GM19240 (cell line): Measurements from ENCODE around the gene ALDH7A1.
"Not testable (repeated sequence)": the region's sequence is repeated elsewhere in the genome, so short reads cannot be mapped to it uniquely, and the experiment has no call there.

Source experiments
- DNase-seq: peaks from one replicate; pipeline ENCODE4 v3.0.0; 2011; ENCODE audit warnings: low spot score; ENCODE audit not compliant: insufficient read length

ALDH7A1 gene

GRCh38 chr5:126535856-126536545 is 59.0 kb downstream of the ALDH7A1 start:
- no peak for DNase-seq

- no peak for DNase-seq
These were observed 60.5 kb downstream of the ALDH7A1 start for GRCh38 chr5:126534553-126534952.

- no peak for DNase-seq
These were observed 63.4 kb downstream of the ALDH7A1 start for GRCh38 chr5:126531543-126532120.

GRCh38 chr5:126527892-126528291 is 67.1 kb downstream of the ALDH7A1 start:
- DNase-seq = no peak

GRCh38 chr5:126527158-126527557 is 67.9 kb downstream of the ALDH7A1 start:
- DNase-seq = no peak

- no peak for DNase-seq
These were observed 68.5 kb downstream of the ALDH7A1 start for GRCh38 chr5:126526493-126526892.

GRCh38 chr5:126525630-126526245 is 69.3 kb downstream of the ALDH7A1 start:
- no peak for DNase-seq

GRCh38 chr5:126523818-126524510 is 71.1 kb downstream of the ALDH7A1 start:
- no peak for DNase-seq

- no peak for DNase-seq
These were observed 73.9 kb downstream of the ALDH7A1 start for GRCh38 chr5:126521130-126521529.

- DNase-seq = no peak
These were observed 74.4 kb downstream of the ALDH7A1 start for GRCh38 chr5:126520593-126520953.

GRCh38 chr5:126519637-126520592 is 75.1 kb downstream of the ALDH7A1 start:
- DNase-seq = no peak

- not testable (repeated sequence) for DNase-seq
These were observed 75.8 kb downstream of the ALDH7A1 start for GRCh38 chr5:126519223-126519622.

- no peak for DNase-seq
These were observed 78.2 kb downstream of the ALDH7A1 start for GRCh38 chr5:126516852-126517251.

- DNase-seq = no peak
These were observed 78.9 kb downstream of the ALDH7A1 start for GRCh38 chr5:126516133-126516532.

GRCh38 chr5:126515337-126515736 is 79.7 kb downstream of the ALDH7A1 start:
- DNase-seq = no peak

- DNase-seq = no peak
These were observed 80.4 kb downstream of the ALDH7A1 start for GRCh38 chr5:126514558-126515141.

GRCh38 chr5:126514131-126514557 is 80.9 kb downstream of the ALDH7A1 start:
- DNase-seq = no peak

- DNase-seq = no peak
These were observed 81.3 kb downstream of the ALDH7A1 start for GRCh38 chr5:126513703-126514102.

GRCh38 chr5:126513302-126513701 is 81.7 kb downstream of the ALDH7A1 start:
- no peak for DNase-seq

- no peak for DNase-seq
These were observed 82.6 kb downstream of the ALDH7A1 start for GRCh38 chr5:126512451-126512850.

GRCh38 chr5:126511961-126512360 is 83.1 kb downstream of the ALDH7A1 start:
- no peak for DNase-seq
